Measurements from ENCODE around the gene DEAF1. TPM values are rescaled to one million over a fixed set of nuclear protein-coding genes. Genes with fewer than 3 reads are reported as not detected.
"Not testable (repeated sequence)": the region's sequence is repeated elsewhere in the genome, so short reads cannot be mapped to it uniquely, and the experiment has no call there.

The DEAF1 gene
- total RNA-seq (2014; rRNA removed; shearing (Covaris generic)): 30.3 and 32.3 TPM in 2 replicates
- polyA plus RNA-seq (2014; cell fraction: nucleus; rRNA removed): 48.7 and 55.0 TPM in 2 replicates

GRCh38 chr11:694563-695287 is at the start of gene DEAF1:
TSS of gene DEAF1 (minus strand) at chr11:695222. CDS start at chr11:695047, 175 bp downstream.
- peak; percentile 94 for DNase-seq (ENCODE audit: extremely low read depth, low read depth)

GRCh38 chr11:742571-743201 is 47.7 kb upstream of the DEAF1 start:
- no peak for DNase-seq (ENCODE audit: extremely low read depth, low read depth)

GRCh38 chr11:742156-742546 is 47.1 kb upstream of the DEAF1 start:
- DNase-seq (ENCODE audit: extremely low read depth, low read depth): no peak

- not testable (repeated sequence) for DNase-seq (ENCODE audit: extremely low read depth, low read depth)
Measured at GRCh38 chr11:737899-738298, 42.9 kb upstream of the DEAF1 start.

- no peak for DNase-seq (ENCODE audit: extremely low read depth, low read depth)
Measured at GRCh38 chr11:737366-737765, 42.3 kb upstream of the DEAF1 start.

- DNase-seq (ENCODE audit: extremely low read depth, low read depth): not testable (repeated sequence)
Measured at GRCh38 chr11:734541-734940, 39.5 kb upstream of the DEAF1 start.

GRCh38 chr11:733072-733471 is 38.0 kb upstream of the DEAF1 start:
- no peak for DNase-seq (ENCODE audit: extremely low read depth, low read depth)

- DNase-seq (ENCODE audit: extremely low read depth, low read depth): no peak
Measured at GRCh38 chr11:729492-730074, 34.6 kb upstream of the DEAF1 start.

- DNase-seq (ENCODE audit: extremely low read depth, low read depth): no peak
Measured at GRCh38 chr11:728901-729491, 34.0 kb upstream of the DEAF1 start.

GRCh38 chr11:727859-728748 is 33.1 kb upstream of the DEAF1 start:
- peak; percentile 65 for DNase-seq (ENCODE audit: extremely low read depth, low read depth)

GRCh38 chr11:727281-727701 is 32.3 kb upstream of the DEAF1 start:
- no peak for DNase-seq (ENCODE audit: extremely low read depth, low read depth)

- no peak for DNase-seq (ENCODE audit: extremely low read depth, low read depth)
Measured at GRCh38 chr11:726278-727220, 31.5 kb upstream of the DEAF1 start.

GRCh38 chr11:725624-726202 is 30.7 kb upstream of the DEAF1 start:
- no peak for DNase-seq (ENCODE audit: extremely low read depth, low read depth)

- DNase-seq (ENCODE audit: extremely low read depth, low read depth): no peak
Measured at GRCh38 chr11:724778-725386, 29.9 kb upstream of the DEAF1 start.

GRCh38 chr11:724049-724777 is 29.2 kb upstream of the DEAF1 start:
- no peak for DNase-seq (ENCODE audit: extremely low read depth, low read depth)

- no peak for DNase-seq (ENCODE audit: extremely low read depth, low read depth)
Measured at GRCh38 chr11:723120-723883, 28.3 kb upstream of the DEAF1 start.

GRCh38 chr11:722346-722811 is 27.4 kb upstream of the DEAF1 start:
- DNase-seq (ENCODE audit: extremely low read depth, low read depth): no peak
